NCI-H524 treated with DMSO at 0.1 percent for 48 hours (cell line): ENCODE data around the gene RIIAD1.
"Not testable (repeated sequence)": the region's sequence is repeated elsewhere in the genome, so short reads cannot be mapped to it uniquely, and the experiment has no call there.

Experiments used
- DNase-seq: peaks from one replicate; lab custom pipeline; 2025; lab: John Stamatoyannopoulos, UW

Gene RIIAD1

GRCh38 chr1:151733995-151734394 lies 12.7 kb downstream of the RIIAD1 start:
- DNase-seq: not testable (repeated sequence)

GRCh38 chr1:151737026-151737425 lies 15.7 kb downstream of the RIIAD1 start:
- no peak for DNase-seq

- DNase-seq: no peak
Observed at GRCh38 chr1:151737479-151737878, 16.2 kb downstream of the RIIAD1 start.

GRCh38 chr1:151739590-151740355 lies 18.5 kb downstream of the RIIAD1 start:
- DNase-seq: no peak

GRCh38 chr1:151741516-151741915 lies 20.2 kb downstream of the RIIAD1 start:
- DNase-seq: no peak

GRCh38 chr1:151756291-151756690 lies 35.0 kb downstream of the RIIAD1 start:
- no peak for DNase-seq

- DNase-seq: no peak
Observed at GRCh38 chr1:151759241-151759640, 37.9 kb downstream of the RIIAD1 start.

GRCh38 chr1:151760597-151761385 lies 39.5 kb downstream of the RIIAD1 start:
- no peak for DNase-seq

- peak; percentile 11 for DNase-seq
Observed at GRCh38 chr1:151762941-151763921, 41.9 kb downstream of the RIIAD1 start, which contains the start of gene MRPL9. Gene MRPL9, minus strand, starts transcription at chr1:151763496. Its CDS starts 17 bp downstream, at chr1:151763479.

- no peak for DNase-seq
Observed at GRCh38 chr1:151763990-151764389, 42.7 kb downstream of the RIIAD1 start.

GRCh38 chr1:151768351-151769066 lies 47.2 kb downstream of the RIIAD1 start:
- not testable (repeated sequence) for DNase-seq

GRCh38 chr1:151769270-151769669 lies 47.9 kb downstream of the RIIAD1 start:
- DNase-seq: not testable (repeated sequence)

GRCh38 chr1:151773702-151774101 lies 52.4 kb downstream of the RIIAD1 start:
- DNase-seq: no peak

GRCh38 chr1:151774256-151774922 lies 53.1 kb downstream of the RIIAD1 start:
- no peak for DNase-seq

- DNase-seq: no peak
Observed at GRCh38 chr1:151775894-151776664, 54.8 kb downstream of the RIIAD1 start.

GRCh38 chr1:151776665-151777062 lies 55.3 kb downstream of the RIIAD1 start:
- no peak for DNase-seq

GRCh38 chr1:151777317-151777716 lies 56.0 kb downstream of the RIIAD1 start:
- no peak for DNase-seq
